ENCODE data around the gene IL12RB2. TPM values are rescaled to one million over a fixed set of nuclear protein-coding genes. Genes with fewer than 3 reads are reported as not detected.
A peak's percentile ranks its signal among the peaks of the same experiment; 100 is the strongest.

The IL12RB2 gene
- total RNA-seq, 4 donors from 2014 or later, result 0.50 to 2.8 (median 1.7) TPM; not detected in 1

GRCh38 chr1:67308136-67308535 is 463 bp downstream of the IL12RB2 start:
- no peak for TF ChIP-seq POLR2A (IDR thresholded peaks at IDR 0.05)
- Histone ChIP-seq H3K36me3 (no peaks in the 10 kb centered on the region), H3K27me3 (peaks cover 27% of the 10 kb centered on the region), H3K4me3 (peak overlapping the region in 1 of 2 donors; percentile 52), H3K4me1 (peaks cover 0 to 15% (median 0%) of the 10 kb centered on the region in 3 donors), H3K27ac (no peak overlapping the region), H3K9me3 (no peaks in the 10 kb centered on the region)
- WGBS, 2 donors (ENCODE audit: low coverage in 1 of 2), result 37% methylated on average over 14 of the region's 15 CpGs; no CpG with 5 or more reads in 1 of the 2 donors
- ATAC-seq, result no peak

- TF ChIP-seq CTCF (IDR thresholded peaks at IDR 0.05) (no peak), POLR2A (IDR thresholded peaks at IDR 0.05) (no peak), POLR2AphosphoS5 (IDR thresholded peaks at IDR 0.05) (no peak), EP300 (IDR thresholded peaks at IDR 0.05) (no peak)
- H3K27ac ChIP-seq, result no peak overlapping the region
- H3K4me3 ChIP-seq, result no peak overlapping the region
- H3K36me3 ChIP-seq, result no peaks in the 10 kb centered on the region
- 72% methylated on average over 2 of the region's 2 CpGs; no CpG with 5 or more reads in 1 of the 2 donors for WGBS, 2 donors (ENCODE audit: low coverage in 1 of 2)
- peaks cover 0 to 7% (median 0%) of the 10 kb centered on the region in 3 donors for H3K4me1 ChIP-seq
- no peaks in the 10 kb centered on the region for H3K9me3 ChIP-seq
- ATAC-seq, result no peak
- peaks cover 11% of the 10 kb centered on the region for H3K27me3 ChIP-seq
These were observed 4.9 kb downstream of the IL12RB2 start for GRCh38 chr1:67312615-67313014.

GRCh38 chr1:67313934-67314671 is 6.4 kb downstream of the IL12RB2 start:
- Histone ChIP-seq H3K9me3 (no peaks in the 10 kb centered on the region), H3K27me3 (peaks cover 3% of the 10 kb centered on the region), H3K4me3 (no peak overlapping the region), H3K4me1 (no peaks in the 10 kb centered on the region), H3K36me3 (no peaks in the 10 kb centered on the region), H3K27ac (no peak overlapping the region)
- no peak for TF ChIP-seq EP300 (IDR thresholded peaks at IDR 0.05)
- no peak for TF ChIP-seq POLR2A (IDR thresholded peaks at IDR 0.05)
- no peak for TF ChIP-seq POLR2AphosphoS5 (IDR thresholded peaks at IDR 0.05)
- TF ChIP-seq CTCF (IDR thresholded peaks at IDR 0.05), result no peak
- no peak for ATAC-seq
- 66 to 80% methylated on average over 8 of the region's 8 CpGs for WGBS, 2 donors (ENCODE audit: low coverage in 1 of 2)

- Histone ChIP-seq H3K36me3 (no peaks in the 10 kb centered on the region), H3K27ac (no peak overlapping the region), H3K27me3 (peaks cover 3% of the 10 kb centered on the region), H3K4me1 (no peaks in the 10 kb centered on the region), H3K9me3 (no peaks in the 10 kb centered on the region), H3K4me3 (no peak overlapping the region)
- TF ChIP-seq POLR2AphosphoS5 (IDR thresholded peaks at IDR 0.05) (no peak), CTCF (IDR thresholded peaks at IDR 0.05) (no peak), POLR2A (IDR thresholded peaks at IDR 0.05) (no peak), EP300 (IDR thresholded peaks at IDR 0.05) (no peak)
- no peak for ATAC-seq
- WGBS, 2 donors (ENCODE audit: low coverage in 1 of 2), result 4 to 17% methylated on average over 4 to 5 of the region's 5 CpGs
These were observed 7.0 kb downstream of the IL12RB2 start for GRCh38 chr1:67314696-67315095.

- 66 to 85% methylated on average over 6 to 8 of the region's 8 CpGs for WGBS, 2 donors (ENCODE audit: low coverage in 1 of 2)
- H3K4me1 ChIP-seq, result no peaks in the 10 kb centered on the region
- H3K9me3 ChIP-seq, result no peaks in the 10 kb centered on the region
- peaks cover 3% of the 10 kb centered on the region for H3K27me3 ChIP-seq
- no peak for ATAC-seq
- no peaks in the 10 kb centered on the region for H3K36me3 ChIP-seq
- H3K27ac ChIP-seq, result no peak overlapping the region
- H3K4me3 ChIP-seq, result no peak overlapping the region
- TF ChIP-seq EP300 (IDR thresholded peaks at IDR 0.05) (no peak), POLR2A (IDR thresholded peaks at IDR 0.05) (no peak), CTCF (IDR thresholded peaks at IDR 0.05) (no peak), POLR2AphosphoS5 (IDR thresholded peaks at IDR 0.05) (no peak)
These were observed 8.7 kb downstream of the IL12RB2 start for GRCh38 chr1:67316180-67316902.
